K562 (cell line): ENCODE results near the gene CDKL4. TPM values are rescaled to one million over a fixed set of nuclear protein-coding genes. Genes with fewer than 3 reads are reported as not detected.
A peak's percentile ranks its signal among the peaks of the same experiment; 100 is the strongest.

Source experiments
- ATAC-seq: fragments of 200-7000 bp; cut with Tn5 transposase; 3 replicates; pipeline ENCODE4 v1.9.1; 2020; ENCODE audit warnings: moderate library complexity
- BruUV-seq: library from RNA; stranded (reverse); fragments of 400-500 nt; replicated peaks from 2 replicates; lab custom pipeline; 2021; lab: Mats Ljungman, UMichigan
- CTCF ChIA-PET: fragments of 300-600 bp; formaldehyde crosslinking; extraction: SDS; loops from one replicate; lab custom pipeline; 2021; ENCODE audit warnings: low intra/inter-chr PET ratio; lab: Yijun Ruan, JAX
- POLR2A ChIA-PET: fragments of 300-600, 350-650 bp; sonication (Branson Sonifier 250); formaldehyde crosslinking; extraction: SDS; loops from one replicate; lab custom pipeline; 2021; ENCODE audit warnings: antibody characterized with exemption, inconsistent platforms; lab: Yijun Ruan, JAX
- DNase-seq, 4 experiments: peaks; one replicate each; pipeline versions ENCODE4 v3.0.0 to v3.0.0-alpha.2; 2011 to 2018; ENCODE audit warnings: low spot score in 3 of 4, mixed read lengths in 3 of 4; ENCODE audit errors: extremely low read depth in 1 of 4
- FAIRE-seq: peaks from 2 replicates; lab custom pipeline; 2011; peaks lifted over from hg19 to GRCh38; lab: Jason Lieb, UNC
- H2AFZ ChIP-seq: 2 replicates; pipeline ENCODE4 v1.6.0; 2011; ENCODE audit warnings: low read depth, low read length, control low read depth, inconsistent platforms
- H3K27ac ChIP-seq: fragments of 200-600 bp; 3 replicates; pipeline ENCODE4 v1.8.0; 2011; ENCODE audit warnings: low read depth, mild to moderate bottlenecking, control low read depth, inconsistent platforms, low read length, moderate library complexity, mixed read lengths; ENCODE audit errors: extremely low read depth
- H3K27me3 ChIP-seq, 2 experiments: fragments of 300-600 bp in 1 of 2; 2 replicates in 1 of 2; 3 replicates in 1 of 2; pipeline versions ENCODE4 v1.6.0 to v1.8.0; 2011; ENCODE audit warnings: inconsistent platforms in 2 of 2, low read length in 2 of 2, mild to moderate bottlenecking in 1 of 2, mixed read lengths in 1 of 2, moderate library complexity in 1 of 2; ENCODE audit not compliant: control insufficient read depth in 2 of 2, insufficient read depth in 2 of 2
- H3K36me3 ChIP-seq: fragments of 300-600 bp; 3 replicates; pipeline ENCODE4 v1.8.0; 2011; ENCODE audit warnings: mild to moderate bottlenecking, low read length, inconsistent platforms; ENCODE audit not compliant: control insufficient read depth, insufficient read depth
- H3K4me1 ChIP-seq, 2 experiments: fragments of 200-600 bp in 1 of 2; replicated peaks in 1 of 2; 2 replicates in 1 of 2; 3 replicates in 1 of 2; pipeline versions ENCODE4 v1.5.1 to v1.8.0; 2011; ENCODE audit warnings: inconsistent platforms in 2 of 2, low read length in 2 of 2, mild to moderate bottlenecking in 1 of 2, mixed read lengths in 1 of 2, moderate library complexity in 1 of 2; ENCODE audit not compliant: control insufficient read depth in 2 of 2, insufficient read depth in 2 of 2
- H3K4me2 ChIP-seq: 2 replicates; pipeline ENCODE4 v1.6.1; 2011; ENCODE audit warnings: low read length, control low read depth, inconsistent platforms, mixed read lengths; ENCODE audit not compliant: insufficient read depth
- H3K4me3 ChIP-seq: fragments of 200-600 bp; sonication (generic), shearing (Covaris generic); 2 replicates; pipeline ENCODE4 v1.5.1; 2016; ENCODE audit warnings: control low read depth, inconsistent platforms
- H3K79me2 ChIP-seq: fragments of 200-600 bp; 3 replicates; pipeline ENCODE4 v1.8.0; 2011; ENCODE audit warnings: low read length, inconsistent platforms; ENCODE audit not compliant: control insufficient read depth, insufficient read depth
- H3K9ac ChIP-seq, 2 experiments: 2 replicates each; pipeline versions ENCODE4 v1.6.0 to v1.6.1; 2011; ENCODE audit warnings: low read depth in 2 of 2, low read length in 2 of 2, control low read depth in 1 of 2, inconsistent platforms in 1 of 2, mild to moderate bottlenecking in 1 of 2, mixed read lengths in 1 of 2; ENCODE audit not compliant: insufficient read depth in 1 of 2
- H3K9me1 ChIP-seq: one replicate; pipeline ENCODE4 v1.6.0; 2011; ENCODE audit warnings: inconsistent platforms, mild to moderate bottlenecking, low read length, moderate library complexity; ENCODE audit not compliant: control insufficient read depth, insufficient read depth
- H3K9me3 ChIP-seq: replicated peaks from 2 replicates; pipeline ENCODE4 v1.5.1; 2011; ENCODE audit warnings: low read depth, low read length, inconsistent platforms; ENCODE audit not compliant: control insufficient read depth, insufficient read depth
- H4K20me1 ChIP-seq: replicated peaks from 2 replicates; pipeline ENCODE4 v1.6.1; 2011; ENCODE audit warnings: low read length, inconsistent platforms, mixed read lengths; ENCODE audit not compliant: control insufficient read depth, insufficient read depth
- CHD4 ChIP-seq: fragments of 200-600 bp; sonication (generic); IDR thresholded peaks from 3 replicates; pipeline ENCODE4 v1.6.1; 2012; ENCODE audit warnings: low read depth, mild to moderate bottlenecking, mixed read lengths, low read length, inconsistent platforms; ENCODE audit not compliant: insufficient read depth, insufficient replicate concordance, poor library complexity, severe bottlenecking
- CUX1 ChIP-seq: fragments of 200-800 bp; sonication (Bioruptor generic); IDR thresholded peaks from 2 replicates; pipeline ENCODE4 v1.6.1; 2016; ENCODE audit warnings: missing genetic modification characterization, missing compliant biosample characterization
- HNRNPUL1 ChIP-seq: fragments of 200-400 bp; formaldehyde crosslinking; IDR thresholded peaks from 2 replicates; pipeline ENCODE4 v1.6.1; 2017; ENCODE audit warnings: low read length
- KAT2B ChIP-seq: IDR thresholded peaks from one replicate; pipeline ENCODE4 v1.6.1; 2012; ENCODE audit warnings: low read depth, mild to moderate bottlenecking, control low read depth, inconsistent platforms, low read length, moderate library complexity
- NR2C1 ChIP-seq, 2 experiments: fragments of 450-650 bp; IDR thresholded peaks; 2 replicates each; pipeline ENCODE4 v1.6.1; 2017; ENCODE audit warnings: mild to moderate bottlenecking in 2 of 2, antibody characterized with exemption in 1 of 2, inconsistent platforms in 1 of 2, missing compliant biosample characterization in 1 of 2, missing genetic modification characterization in 1 of 2
- TRIM28 ChIP-seq: fragments of 450-650 bp; IDR thresholded peaks from 2 replicates; pipeline ENCODE4 v1.6.1; 2017
- XRCC4 ChIP-seq: IDR thresholded peaks from one replicate; pipeline ENCODE4 v1.6.1; 2011; ENCODE audit not compliant: insufficient read depth, insufficient read length; ENCODE audit errors: extremely low read depth
- ZC3H8 ChIP-seq: fragments of 450-650 bp; IDR thresholded peaks from 2 replicates; pipeline ENCODE4 v1.6.1; 2017
- ZNF224 ChIP-seq: sonication (generic); formaldehyde crosslinking; IDR thresholded peaks from 2 replicates; pipeline ENCODE4 v1.8.0; 2022; ENCODE audit warnings: mild to moderate bottlenecking, missing genetic modification reagents
- ZNF316 ChIP-seq: fragments of 450-650 bp; IDR thresholded peaks from 2 replicates; pipeline ENCODE4 v1.6.1; 2016
- ZNF764 ChIP-seq: fragments of 250-450 bp; sonication (Bioruptor Pico); IDR thresholded peaks from 2 replicates; pipeline ENCODE4 v1.4.0; 2020; ENCODE audit warnings: low read depth, mild to moderate bottlenecking, moderate library complexity
- WGBS: fragments of 100-300 bp; shearing (Covaris generic); methylation state at CpG from one replicate; pipeline ENCODE4 v1.1.6; 2016; ENCODE audit warnings: low coverage, mixed read lengths; ENCODE audit not compliant: insufficient coverage; ENCODE audit errors: missing lambda C conversion rate; 5-methylcytosine and 5-hydroxymethylcytosine counted together
- in situ Hi-C: fragments of 300-500 bp; cut with MboI; formaldehyde crosslinking; loops from 4 replicates; pipeline ENCODE4 v1.15.0; 2018; ENCODE audit warnings: inconsistent platforms, mixed read lengths
- intact Hi-C: fragments of 100-400 bp; cut with micrococcal nuclease; formaldehyde crosslinking; loops from 2 replicates; pipeline ENCODE4 v1.14.2; 2022
- polyA plus RNA-seq, 8 experiments: library from polyadenylated mRNA; depleted of rRNA in 4 of 8; stranded (reverse) in 5 of 8; unstranded in 3 of 8; fragments of >200 nt; fragmentation: Nextera tagmentation in 2 of 8; fragmentation: Illumina TruSeq in 1 of 8; extraction: Ambion mirVana in 2 of 8; extraction: Trizol in 1 of 8; gene quantifications; 2 replicates each; pipeline versions ENCODE4 v1.2.1 to v1.2.3, GENCODE V29; 2011 to 2014; ENCODE audit warnings: inconsistent platforms in 1 of 8, missing spikeins in 1 of 8
- total RNA-seq, 7 experiments: library from RNA; depleted of rRNA in 6 of 7; stranded (reverse); fragments of >200 nt in 6 of 7; fragmentation: Illumina TruSeq in 2 of 7; extraction: Trizol in 2 of 7; gene quantifications; 2 replicates each; pipeline versions ENCODE4 v1.2.1 to v1.2.3, GENCODE V29; 2011 to 2021; ENCODE audit warnings: low replicate concordance in 1 of 7
- TF ChIP-seq, protein P1 (sequence below): fragments of 250-450 bp; sonication (Bioruptor Pico); IDR thresholded peaks from 2 replicates; pipeline ENCODE4 v1.8.0; 2022; ENCODE audit warnings: moderate library complexity, mild to moderate bottlenecking, inconsistent platforms
- TF ChIP-seq, protein P2 (sequence below), 2 experiments: IDR thresholded peaks; 2 replicates each; pipeline ENCODE4 v1.6.1; 2012; ENCODE audit warnings: improper control_type of control experiment in 2 of 2, low read depth in 2 of 2, low read length in 2 of 2, borderline replicate concordance in 1 of 2
- TF ChIP-seq, protein P3 (sequence below): fragments of 250-450 bp; sonication (Bioruptor Pico); IDR thresholded peaks from 2 replicates; pipeline ENCODE4 v1.5.0; 2021

The CDKL4 gene
- total and polyA plus RNA-seq, 9 of the 15 experiments (the other 6 are each of a cell fraction or from before 2014, with no cell fraction given) = not detected

- H3K9me3 ChIP-seq = no peaks in the 10 kb centered on the region
- ATAC-seq (no peak), FAIRE-seq (no peak), DNase-seq (no peak)
- POLR2A ChIA-PET = no interaction called here
- intact Hi-C loops = no loop called here
- H2AFZ ChIP-seq = 0 out of 2 replicates have a peak overlapping the region, but pooled peaks have one; percentile 1
- H3K27ac ChIP-seq = no peak overlapping the region
- no peak overlapping the region for H3K4me2 ChIP-seq
- no peaks in the 10 kb centered on the region for H3K79me2 ChIP-seq
- BruUV-seq = no TSS peak
- in situ Hi-C loops = no loop called here
- CTCF ChIA-PET = no interaction called here
- 70% methylated on average over 7 of the region's 8 CpGs for WGBS
- H3K9ac ChIP-seq = no peak overlapping the region
- peaks cover 12 to 34% of the 10 kb centered on the region in 2 experiments for H3K4me1 ChIP-seq
- H3K27me3 ChIP-seq = no peaks in the 10 kb centered on the region
- H3K9me1 ChIP-seq = no peaks in the 10 kb centered on the region
- H3K4me3 ChIP-seq = no peak overlapping the region
- no peaks in the 10 kb centered on the region for H4K20me1 ChIP-seq
- no peaks in the 10 kb centered on the region for H3K36me3 ChIP-seq
- no peak for TF ChIP-seq XRCC4
- no peak for TF ChIP-seq CUX1 (CRISPR knock-in tag)
- no peak for TF ChIP-seq CHD4
- TF ChIP-seq ZC3H8 = no peak
- TF ChIP-seq, protein P1, sequence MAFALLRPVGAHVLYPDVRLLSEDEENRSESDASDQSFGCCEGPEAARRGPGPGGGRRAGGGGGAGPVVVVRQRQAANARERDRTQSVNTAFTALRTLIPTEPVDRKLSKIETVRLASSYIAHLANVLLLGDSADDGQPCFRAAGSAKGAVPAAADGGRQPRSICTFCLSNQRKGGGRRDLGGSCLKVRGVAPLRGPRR = no peak
- TF ChIP-seq, protein P2, sequence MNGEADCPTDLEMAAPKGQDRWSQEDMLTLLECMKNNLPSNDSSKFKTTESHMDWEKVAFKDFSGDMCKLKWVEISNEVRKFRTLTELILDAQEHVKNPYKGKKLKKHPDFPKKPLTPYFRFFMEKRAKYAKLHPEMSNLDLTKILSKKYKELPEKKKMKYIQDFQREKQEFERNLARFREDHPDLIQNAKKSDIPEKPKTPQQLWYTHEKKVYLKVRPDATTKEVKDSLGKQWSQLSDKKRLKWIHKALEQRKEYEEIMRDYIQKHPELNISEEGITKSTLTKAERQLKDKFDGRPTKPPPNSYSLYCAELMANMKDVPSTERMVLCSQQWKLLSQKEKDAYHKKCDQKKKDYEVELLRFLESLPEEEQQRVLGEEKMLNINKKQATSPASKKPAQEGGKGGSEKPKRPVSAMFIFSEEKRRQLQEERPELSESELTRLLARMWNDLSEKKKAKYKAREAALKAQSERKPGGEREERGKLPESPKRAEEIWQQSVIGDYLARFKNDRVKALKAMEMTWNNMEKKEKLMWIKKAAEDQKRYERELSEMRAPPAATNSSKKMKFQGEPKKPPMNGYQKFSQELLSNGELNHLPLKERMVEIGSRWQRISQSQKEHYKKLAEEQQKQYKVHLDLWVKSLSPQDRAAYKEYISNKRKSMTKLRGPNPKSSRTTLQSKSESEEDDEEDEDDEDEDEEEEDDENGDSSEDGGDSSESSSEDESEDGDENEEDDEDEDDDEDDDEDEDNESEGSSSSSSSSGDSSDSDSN (IDR thresholded peaks at IDR 0.05; ENCODE audit: borderline replicate concordance in 1 of 2, low read depth in 2 of 2, low read length in 2 of 2) = no peak
- no peak for TF ChIP-seq KAT2B
- TF ChIP-seq ZNF764 (CRISPR knock-in tag) = no peak
- TF ChIP-seq NR2C1 (IDR thresholded peaks at IDR 0.05) = no peak
- TF ChIP-seq NR2C1 (tag; IDR thresholded peaks at IDR 0.05) = no peak
- no peak for TF ChIP-seq ZNF316
- no peak for TF ChIP-seq TRIM28
- TF ChIP-seq HNRNPUL1 = no peak
- TF ChIP-seq, protein P3, sequence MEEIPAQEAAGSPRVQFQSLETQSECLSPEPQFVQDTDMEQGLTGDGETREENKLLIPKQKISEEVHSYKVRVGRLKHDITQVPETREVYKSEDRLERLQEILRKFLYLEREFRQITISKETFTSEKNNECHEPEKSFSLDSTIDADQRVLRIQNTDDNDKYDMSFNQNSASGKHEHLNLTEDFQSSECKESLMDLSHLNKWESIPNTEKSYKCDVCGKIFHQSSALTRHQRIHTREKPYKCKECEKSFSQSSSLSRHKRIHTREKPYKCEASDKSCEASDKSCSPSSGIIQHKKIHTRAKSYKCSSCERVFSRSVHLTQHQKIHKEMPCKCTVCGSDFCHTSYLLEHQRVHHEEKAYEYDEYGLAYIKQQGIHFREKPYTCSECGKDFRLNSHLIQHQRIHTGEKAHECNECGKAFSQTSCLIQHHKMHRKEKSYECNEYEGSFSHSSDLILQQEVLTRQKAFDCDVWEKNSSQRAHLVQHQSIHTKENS (CRISPR knock-in tag) = no peak
- no peak for TF ChIP-seq ZNF224 (CRISPR knock-in tag)
Measured at GRCh38 chr2:39138837-39139211, 104.9 kb downstream of the CDKL4 start.
